Measurements from ENCODE around the gene FAM200C. TPM values are rescaled to one million over a fixed set of nuclear protein-coding genes. Genes with fewer than 3 reads are reported as not detected.

The FAM200C gene
- total RNA-seq, 1 experiment from 2014 or later = 5.4 TPM

DNA sequence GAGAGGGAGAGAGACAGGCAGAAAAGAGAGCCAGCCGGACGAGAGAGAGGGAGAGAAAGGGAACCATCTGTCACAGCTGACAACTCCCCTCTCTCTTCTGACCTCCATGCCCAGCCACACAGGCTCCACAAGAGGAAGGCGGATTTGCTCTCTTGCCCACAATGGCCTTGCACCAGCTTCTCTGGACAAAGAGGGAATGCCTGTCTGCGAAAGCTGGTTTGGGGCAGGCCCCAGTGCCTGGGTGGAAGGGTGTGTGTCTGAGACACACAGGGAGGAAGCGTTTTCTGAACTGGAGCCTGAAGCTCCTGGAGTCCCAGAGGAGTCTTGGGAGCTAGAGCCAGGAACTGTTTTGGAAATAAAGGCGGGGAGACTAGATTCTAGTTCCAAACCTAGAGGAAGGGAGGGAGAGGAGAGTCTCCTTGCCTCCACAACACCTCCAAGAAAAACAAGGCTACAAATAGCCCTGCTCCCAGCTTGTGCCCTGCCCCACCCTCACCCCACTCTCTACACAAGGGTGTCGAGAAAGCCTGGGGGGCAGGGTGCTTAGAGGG, 41.9 kb downstream of the FAM200C start:
- DNase-seq (ENCODE audit: low spot score) (no peak), ATAC-seq (no peak)
- H3K27me3 Mint-ChIP-seq (ENCODE audit: low read depth) = no peaks in the 10 kb centered on the region; the same call in 1 of the 2 replicates
- no peak overlapping the region for H3K4me3 Mint-ChIP-seq
- no peaks in the 10 kb centered on the region for H3K9me3 Mint-ChIP-seq
- ChIA-PET CTCF (interaction anchor here (1.0 kb wide), 2 partner anchors 12 to 33 kb away, joined by 5 read pairs; no protein-coding TSS in a partner anchor), POLR2A (no interaction called here)
- no peak overlapping the region for H3K27ac Mint-ChIP-seq
- TF ChIP-seq ZNF281 (CRISPR knock-in tag; IDR thresholded peaks at IDR 0.05) = no peak
- no peak for TF ChIP-seq AR (CRISPR knock-in tag; IDR thresholded peaks at IDR 0.05)
- TF ChIP-seq ATF6 (CRISPR knock-in tag; IDR thresholded peaks at IDR 0.05) = no peak
- no peak for TF ChIP-seq ATF1 (CRISPR knock-in tag; IDR thresholded peaks at IDR 0.05)
- TF ChIP-seq ZNF263 (CRISPR knock-in tag; IDR thresholded peaks at IDR 0.05; ENCODE audit: low read depth) = no peak
- TF ChIP-seq ZSCAN18 (CRISPR knock-in tag; IDR thresholded peaks at IDR 0.05) = no peak
- no peak for TF ChIP-seq ZNF317 (CRISPR knock-in tag; IDR thresholded peaks at IDR 0.05; ENCODE audit: borderline replicate concordance, low read depth)
- TF ChIP-seq GABPB1 (CRISPR knock-in tag; IDR thresholded peaks at IDR 0.05) = no peak
- TF ChIP-seq E2F5 (CRISPR knock-in tag; IDR thresholded peaks at IDR 0.05) = no peak
- H3K4me1 Mint-ChIP-seq = peaks cover 16% of the 10 kb centered on the region
- H3K36me3 Mint-ChIP-seq = no peaks in the 10 kb centered on the region

DNA sequence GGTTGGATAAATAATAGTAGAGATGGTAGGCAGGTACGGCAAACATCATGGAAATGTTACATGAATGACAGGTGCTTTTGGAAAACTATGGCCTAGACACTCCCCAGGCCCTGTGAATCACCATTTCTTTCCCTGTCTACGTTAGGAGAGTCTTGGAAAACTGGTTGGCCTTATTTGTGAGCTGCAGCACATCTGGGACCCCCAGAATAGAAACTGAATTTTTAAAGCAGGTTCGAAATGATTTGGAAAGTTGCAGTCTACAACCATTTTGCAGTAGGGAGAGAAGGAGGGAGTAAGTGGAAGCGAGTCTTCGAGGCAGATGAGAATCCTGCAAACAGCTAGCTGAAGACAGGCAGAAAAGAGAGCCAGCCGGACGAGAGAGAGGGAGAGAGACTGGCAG, 42.5 kb downstream of the FAM200C start:
- TF ChIP-seq MXD4 (CRISPR knock-in tag; IDR thresholded peaks at IDR 0.05; ENCODE audit: borderline replicate concordance) (no peak), CBFB (CRISPR knock-in tag; IDR thresholded peaks at IDR 0.05; ENCODE audit: low read depth) (no peak), ZNF138 (CRISPR knock-in tag; conservative IDR thresholded peaks at IDR 0.05) (no peak), ZNF396 (CRISPR knock-in tag; IDR thresholded peaks at IDR 0.05; ENCODE audit: borderline replicate concordance) (no peak), CTCF (IDR thresholded peaks at IDR 0.05) (no peak), E2F5 (CRISPR knock-in tag; IDR thresholded peaks at IDR 0.05) (no peak), ELF4 (CRISPR knock-in tag; IDR thresholded peaks at IDR 0.05; ENCODE audit: low read depth) (no peak)
- TF ChIP-seq, protein P1, sequence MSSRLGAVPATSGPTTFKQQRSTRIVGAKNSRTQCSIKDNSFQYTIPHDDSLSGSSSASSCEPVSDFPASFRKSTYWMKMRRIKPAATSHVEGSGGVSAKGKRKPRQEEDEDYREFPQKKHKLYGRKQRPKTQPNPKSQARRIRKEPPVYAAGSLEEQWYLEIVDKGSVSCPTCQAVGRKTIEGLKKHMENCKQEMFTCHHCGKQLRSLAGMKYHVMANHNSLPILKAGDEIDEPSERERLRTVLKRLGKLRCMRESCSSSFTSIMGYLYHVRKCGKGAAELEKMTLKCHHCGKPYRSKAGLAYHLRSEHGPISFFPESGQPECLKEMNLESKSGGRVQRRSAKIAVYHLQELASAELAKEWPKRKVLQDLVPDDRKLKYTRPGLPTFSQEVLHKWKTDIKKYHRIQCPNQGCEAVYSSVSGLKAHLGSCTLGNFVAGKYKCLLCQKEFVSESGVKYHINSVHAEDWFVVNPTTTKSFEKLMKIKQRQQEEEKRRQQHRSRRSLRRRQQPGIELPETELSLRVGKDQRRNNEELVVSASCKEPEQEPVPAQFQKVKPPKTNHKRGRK (CRISPR knock-in tag; IDR thresholded peaks at IDR 0.05; ENCODE audit: borderline replicate concordance) = no peak
- no peaks in the 10 kb centered on the region for H3K9me3 Mint-ChIP-seq
- no peak overlapping the region for H3K27ac Mint-ChIP-seq
- H3K36me3 Mint-ChIP-seq = no peaks in the 10 kb centered on the region
- no peak for DNase-seq (ENCODE audit: low spot score)
- CTCF ChIA-PET = interaction anchor here (1.0 kb wide), 1 partner anchor 33 kb away, joined by 5 read pairs; no protein-coding TSS in a partner anchor
- ATAC-seq = no peak
- H3K4me1 Mint-ChIP-seq = peaks cover 16% of the 10 kb centered on the region
- POLR2A ChIA-PET = no interaction called here
- no peak overlapping the region for H3K4me3 Mint-ChIP-seq
- H3K27me3 Mint-ChIP-seq (ENCODE audit: low read depth) = no peaks in the 10 kb centered on the region; the same call in 1 of the 2 replicates
